GM12892 (cell line): ENCODE measurements around the gene ABCG8.

Source experiments
- POLR2A ChIP-seq: IDR thresholded peaks from 2 replicates; pipeline ENCODE4 v1.6.1; 2011; ENCODE audit warnings: low read depth, low read length, control low read depth
- POLR2AphosphoS5 ChIP-seq: IDR thresholded peaks from 2 replicates; pipeline ENCODE4 v1.6.1; 2011; ENCODE audit warnings: low read depth, low read length, control low read depth

DNA sequence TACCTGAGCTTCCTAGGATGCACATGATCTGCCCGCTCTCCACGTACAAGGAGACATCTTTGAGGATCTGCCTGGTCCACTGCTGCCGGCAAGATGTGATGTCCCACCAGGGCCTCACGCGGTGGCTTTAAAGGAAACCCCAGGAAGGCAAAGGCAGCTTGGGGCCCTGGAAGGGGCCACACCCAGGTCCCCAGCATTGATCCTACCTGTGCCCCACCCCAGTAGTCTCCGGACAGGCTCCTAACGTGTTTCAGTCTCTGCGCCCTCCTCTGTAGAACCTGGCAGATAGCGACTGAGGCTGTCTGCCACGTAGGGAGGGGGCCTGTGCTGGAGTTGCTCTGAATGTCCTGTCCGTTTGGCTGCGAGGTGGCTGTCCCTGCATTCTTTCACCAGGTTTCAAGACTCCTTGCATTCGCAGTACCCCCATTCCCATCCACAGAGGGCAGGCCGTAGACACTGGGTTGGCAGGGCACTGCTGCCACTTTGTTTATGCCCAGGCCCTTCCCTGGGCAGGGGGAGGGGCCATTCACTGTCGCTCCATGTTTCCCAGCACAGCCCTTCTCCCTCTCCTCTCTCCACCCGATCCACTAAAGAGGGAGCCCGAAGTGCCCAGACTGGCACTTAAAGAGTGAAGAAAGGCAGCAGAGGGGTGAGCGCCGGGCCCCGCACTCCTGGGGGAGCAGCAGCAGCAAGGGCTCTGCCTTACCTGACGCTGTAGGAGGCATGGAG lies 776 bp upstream of the ABCG8 start:
- TF ChIP-seq POLR2AphosphoS5 (no peak), POLR2A (no peak)
